Suprapubic skin (tissue), 4 donors: ENCODE results near the gene FER. TPM values are rescaled to one million over a fixed set of nuclear protein-coding genes. Genes with fewer than 3 reads are reported as not detected.

Experiments
- DNase-seq, 2 donors: peaks; one replicate each; pipeline ENCODE4 v3.0.0-alpha.2; 2019; ENCODE audit warnings: low spot score in 2 of 2
- H3K27ac ChIP-seq: fragments of 200-600 bp; sonication (generic); one replicate; pipeline ENCODE4 v1.5.1; 2019
- H3K27me3 ChIP-seq: fragments of 200-600 bp; sonication (generic); one replicate; pipeline ENCODE4 v1.5.1; 2019
- H3K36me3 ChIP-seq: fragments of 200-600 bp; sonication (generic); one replicate; pipeline ENCODE4 v1.5.1; 2019
- H3K4me1 ChIP-seq: fragments of 200-600 bp; sonication (generic); one replicate; pipeline ENCODE4 v1.5.1; 2019
- H3K4me3 ChIP-seq: fragments of 200-600 bp; sonication (generic); one replicate; pipeline ENCODE4 v1.5.1; 2019; ENCODE audit warnings: mild to moderate bottlenecking
- H3K9me3 ChIP-seq: fragments of 200-600 bp; sonication (generic); one replicate; pipeline ENCODE4 v1.5.1; 2019
- EP300 ChIP-seq: sonication (generic); formaldehyde crosslinking; IDR thresholded peaks from one replicate; pipeline ENCODE4 v1.6.1; 2017; ENCODE audit warnings: antibody characterized with exemption
- POLR2A ChIP-seq, 2 donors: fragments of 450-650 bp; IDR thresholded peaks; one replicate each; pipeline ENCODE4 v1.6.1; 2017; ENCODE audit warnings: antibody characterized with exemption in 2 of 2, mild to moderate bottlenecking in 2 of 2, moderate library complexity in 2 of 2
- POLR2AphosphoS5 ChIP-seq, 3 donors: sonication (generic); formaldehyde crosslinking; IDR thresholded peaks; one replicate each; pipeline ENCODE4 v1.6.1; 2017; ENCODE audit warnings: antibody characterized with exemption in 3 of 3
- WGBS: methylation state at CpG from one replicate; pipeline ENCODE4 v1.1.5; 2018; 5-methylcytosine and 5-hydroxymethylcytosine counted together
- total RNA-seq, 4 donors: library from RNA; depleted of rRNA; stranded (reverse); fragments of >200 nt; gene quantifications; one replicate each; pipeline ENCODE4 v1.1.0, GENCODE V29; 2016
- TF ChIP-seq, protein P1 (sequence below), 2 donors: fragments of 200-600 bp in 1 of 2; fragments of 450-650 bp in 1 of 2; sonication (generic) in 1 of 2; IDR thresholded peaks; one replicate each; pipeline ENCODE4 v1.5.1; 2016 to 2019; ENCODE audit warnings: antibody characterized with exemption in 2 of 2, mild to moderate bottlenecking in 1 of 2, moderate library complexity in 1 of 2

Gene FER
- total RNA-seq, 4 donors from 2014 or later = 16.1 to 29.9 (median 23.3) TPM

- Histone ChIP-seq H3K36me3 (no peaks in the 10 kb centered on the region), H3K4me3 (no peak overlapping the region), H3K9me3 (no peaks in the 10 kb centered on the region), H3K4me1 (no peaks in the 10 kb centered on the region), H3K27ac (no peak overlapping the region), H3K27me3 (no peaks in the 10 kb centered on the region)
- TF ChIP-seq POLR2A (IDR thresholded peaks at IDR 0.05) (no peak), POLR2AphosphoS5 (IDR thresholded peaks at IDR 0.05) (no peak), EP300 (no peak)
- TF ChIP-seq, protein P1, sequence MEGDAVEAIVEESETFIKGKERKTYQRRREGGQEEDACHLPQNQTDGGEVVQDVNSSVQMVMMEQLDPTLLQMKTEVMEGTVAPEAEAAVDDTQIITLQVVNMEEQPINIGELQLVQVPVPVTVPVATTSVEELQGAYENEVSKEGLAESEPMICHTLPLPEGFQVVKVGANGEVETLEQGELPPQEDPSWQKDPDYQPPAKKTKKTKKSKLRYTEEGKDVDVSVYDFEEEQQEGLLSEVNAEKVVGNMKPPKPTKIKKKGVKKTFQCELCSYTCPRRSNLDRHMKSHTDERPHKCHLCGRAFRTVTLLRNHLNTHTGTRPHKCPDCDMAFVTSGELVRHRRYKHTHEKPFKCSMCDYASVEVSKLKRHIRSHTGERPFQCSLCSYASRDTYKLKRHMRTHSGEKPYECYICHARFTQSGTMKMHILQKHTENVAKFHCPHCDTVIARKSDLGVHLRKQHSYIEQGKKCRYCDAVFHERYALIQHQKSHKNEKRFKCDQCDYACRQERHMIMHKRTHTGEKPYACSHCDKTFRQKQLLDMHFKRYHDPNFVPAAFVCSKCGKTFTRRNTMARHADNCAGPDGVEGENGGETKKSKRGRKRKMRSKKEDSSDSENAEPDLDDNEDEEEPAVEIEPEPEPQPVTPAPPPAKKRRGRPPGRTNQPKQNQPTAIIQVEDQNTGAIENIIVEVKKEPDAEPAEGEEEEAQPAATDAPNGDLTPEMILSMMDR (IDR thresholded peaks at IDR 0.05) = no peak
- DNase-seq = no peak
- WGBS = 81% methylated on average over 7 of the region's 7 CpGs
Measured at GRCh38 chr5:108736855-108737254, 10.8 kb upstream of the FER start.

GRCh38 chr5:108739376-108739775 is 8.3 kb upstream of the FER start:
- H3K27ac ChIP-seq = no peak overlapping the region
- H3K4me1 ChIP-seq = no peaks in the 10 kb centered on the region
- DNase-seq = no peak
- TF ChIP-seq EP300 = no peak
- TF ChIP-seq, protein P1 (IDR thresholded peaks at IDR 0.05) = no peak
- no peak for TF ChIP-seq POLR2AphosphoS5 (IDR thresholded peaks at IDR 0.05)
- no peak for TF ChIP-seq POLR2A (IDR thresholded peaks at IDR 0.05)
- H3K27me3 ChIP-seq = no peaks in the 10 kb centered on the region
- H3K9me3 ChIP-seq = no peaks in the 10 kb centered on the region
- 85% methylated on average over 4 of the region's 4 CpGs for WGBS
- no peak overlapping the region for H3K4me3 ChIP-seq
- no peaks in the 10 kb centered on the region for H3K36me3 ChIP-seq

DNA sequence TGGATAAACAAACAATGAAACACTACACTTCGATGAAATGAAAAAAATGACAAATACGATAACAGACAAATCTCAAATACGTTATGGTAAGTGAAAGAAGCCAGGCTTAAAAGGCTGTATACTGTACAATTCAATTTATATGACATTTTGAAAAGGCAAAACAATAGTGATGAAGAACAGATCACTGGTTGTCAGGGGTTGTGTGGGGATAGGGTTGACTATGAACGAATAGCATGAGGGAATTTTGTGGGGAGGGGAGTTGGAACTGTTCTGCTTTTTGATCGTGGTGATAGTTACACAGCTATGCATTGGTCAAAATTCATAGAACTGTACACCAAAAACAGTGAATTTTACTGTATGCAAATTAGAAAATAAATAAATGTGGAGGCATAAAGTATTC is 7.8 kb upstream of the FER start:
- no peaks in the 10 kb centered on the region for H3K4me1 ChIP-seq
- 75% methylated on average over 5 of the region's 5 CpGs for WGBS
- H3K36me3 ChIP-seq = no peaks in the 10 kb centered on the region
- no peak for DNase-seq
- H3K27me3 ChIP-seq = no peaks in the 10 kb centered on the region
- TF ChIP-seq EP300 = no peak
- H3K9me3 ChIP-seq = no peaks in the 10 kb centered on the region
- H3K27ac ChIP-seq = no peak overlapping the region
- no peak overlapping the region for H3K4me3 ChIP-seq

DNA sequence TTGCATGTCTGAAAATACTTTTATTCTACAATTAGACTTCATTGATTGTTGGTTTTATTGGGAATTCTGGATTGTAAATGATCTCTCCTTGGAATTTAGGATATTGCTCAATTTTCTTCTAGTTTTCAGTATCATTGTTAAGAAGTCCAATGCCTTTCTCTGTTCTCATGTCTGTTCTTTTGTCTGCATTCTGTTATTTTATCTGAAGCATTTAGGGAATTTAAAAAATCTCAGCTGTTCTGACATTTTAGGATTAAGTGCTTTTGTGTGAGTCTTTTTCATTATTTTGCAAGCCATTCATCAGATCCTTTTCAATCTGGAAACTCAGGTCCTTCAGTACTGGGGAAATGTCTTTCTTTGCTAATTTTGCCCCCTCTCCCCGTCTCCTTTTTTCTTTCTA is 4.4 kb upstream of the FER start:
- H3K27me3 ChIP-seq = no peaks in the 10 kb centered on the region
- TF ChIP-seq, protein P1 (IDR thresholded peaks at IDR 0.05) = no peak
- TF ChIP-seq POLR2AphosphoS5 (IDR thresholded peaks at IDR 0.05) (no peak), EP300 (no peak), POLR2A (IDR thresholded peaks at IDR 0.05) (no peak)
- no peak overlapping the region for H3K27ac ChIP-seq
- H3K4me1 ChIP-seq = peaks cover 8% of the 10 kb centered on the region
- no peaks in the 10 kb centered on the region for H3K9me3 ChIP-seq
- no peak overlapping the region for H3K4me3 ChIP-seq
- 96% methylated on average over 1 of the region's 1 CpG for WGBS
- no peaks in the 10 kb centered on the region for H3K36me3 ChIP-seq
- no peak for DNase-seq

GRCh38 chr5:108743846-108744245 is 3.9 kb upstream of the FER start:
- no peaks in the 10 kb centered on the region for H3K27me3 ChIP-seq

More at GRCh38 chr5:108743846-108744245, 3.9 kb upstream of the FER start:
- Histone ChIP-seq H3K4me1 (peaks cover 8% of the 10 kb centered on the region), H3K36me3 (no peaks in the 10 kb centered on the region), H3K4me3 (no peak overlapping the region), H3K9me3 (no peaks in the 10 kb centered on the region), H3K27ac (no peak overlapping the region)
- TF ChIP-seq POLR2AphosphoS5 (IDR thresholded peaks at IDR 0.05) (no peak), POLR2A (IDR thresholded peaks at IDR 0.05) (no peak), EP300 (no peak)
- TF ChIP-seq, protein P1 (IDR thresholded peaks at IDR 0.05) = no peak
- no peak for DNase-seq
- 62% methylated on average over 3 of the region's 3 CpGs for WGBS
